GM12878 (cell line): Measurements from ENCODE around the gene CRY1. TPM values are rescaled to one million over a fixed set of nuclear protein-coding genes. Genes with fewer than 3 reads are reported as not detected.

Source experiments
- ATAC-seq: fragments of 200-7000 bp; cut with Tn5 transposase; 3 replicates; pipeline ENCODE4 v1.9.1; 2020; ENCODE audit warnings: mild to moderate bottlenecking, moderate library complexity
- BruUV-seq: library from RNA; stranded (reverse); fragments of 400-500 nt; replicated peaks from 2 replicates; lab custom pipeline; 2021; lab: Mats Ljungman, UMichigan
- CTCF ChIA-PET: fragments of 300-600 bp; sonication (Branson Sonifier 250); formaldehyde crosslinking; extraction: SDS; loops from one replicate; lab custom pipeline; 2021; ENCODE audit warnings: inconsistent platforms; lab: Yijun Ruan, JAX
- POLR2A ChIA-PET: fragments of 350-600 bp; formaldehyde crosslinking; extraction: SDS; loops from one replicate; lab custom pipeline; 2021; ENCODE audit warnings: inconsistent platforms; lab: Charles Lee
- RAD21 ChIA-PET: fragments of 300-600 bp; sonication (Branson Sonifier 250); formaldehyde crosslinking; loops from one replicate; lab custom pipeline; 2023; ENCODE audit warnings: antibody characterized with exemption; ENCODE audit not compliant: unreplicated experiment; lab: Charles Lee
- SMC1A ChIA-PET: fragments of 300-600 bp; sonication (Branson Sonifier 250); formaldehyde crosslinking; loops from one replicate; lab custom pipeline; 2023; ENCODE audit not compliant: unreplicated experiment, uncharacterized antibody; lab: Charles Lee
- DNase-seq: peaks from one replicate; pipeline ENCODE4 v3.0.0-alpha.2; 2011; ENCODE audit warnings: low read depth, low spot score
- FAIRE-seq: peaks from 3 replicates; lab custom pipeline; 2011; peaks lifted over from hg19 to GRCh38; lab: Jason Lieb, UNC
- H2AFZ ChIP-seq: 2 replicates; pipeline ENCODE4 v1.6.0; 2011; ENCODE audit warnings: low read depth, low read length, control low read depth; ENCODE audit not compliant: control insufficient read depth
- H3K27ac ChIP-seq: 2 replicates; pipeline ENCODE4 v1.5.1; 2011; ENCODE audit warnings: control low read depth; ENCODE audit not compliant: control insufficient read depth, insufficient read depth
- H3K27me3 ChIP-seq, 2 experiments: replicated peaks in 1 of 2; 2 replicates each; pipeline versions ENCODE4 v1.6.0 to v1.6.1; 2011; ENCODE audit warnings: low read length in 1 of 2; ENCODE audit not compliant: control insufficient read depth in 2 of 2, insufficient read depth in 2 of 2
- H3K36me3 ChIP-seq, 2 experiments: 2 replicates each; pipeline ENCODE4 v1.5.1; 2011; ENCODE audit warnings: low read length in 1 of 2; ENCODE audit not compliant: control insufficient read depth in 2 of 2, insufficient read depth in 2 of 2
- H3K4me1 ChIP-seq: 2 replicates; pipeline ENCODE4 v1.6.1; 2011; ENCODE audit warnings: mild to moderate bottlenecking, low read length, moderate library complexity, mixed read lengths; ENCODE audit not compliant: control insufficient read depth, insufficient read depth
- H3K4me2 ChIP-seq: 2 replicates; pipeline ENCODE4 v1.6.0; 2011; ENCODE audit warnings: control low read depth; ENCODE audit not compliant: control insufficient read depth, insufficient read depth
- H3K4me3 ChIP-seq: fragments of 200-600 bp; sonication (generic); 2 replicates; pipeline ENCODE4 v1.5.1; 2016
- H3K79me2 ChIP-seq: 2 replicates; pipeline ENCODE4 v1.6.0; 2011; ENCODE audit warnings: low read length; ENCODE audit not compliant: control insufficient read depth, insufficient read depth
- H3K9ac ChIP-seq: 2 replicates; pipeline ENCODE4 v1.8.0; 2011; ENCODE audit warnings: low read length, control low read depth, mixed read lengths; ENCODE audit not compliant: control insufficient read depth, insufficient read depth
- H3K9me3 ChIP-seq: replicated peaks from 3 replicates; pipeline ENCODE4 v1.5.1; 2011; ENCODE audit warnings: mild to moderate bottlenecking, low read length; ENCODE audit not compliant: control insufficient read depth, insufficient read depth
- H4K20me1 ChIP-seq: 2 replicates; pipeline ENCODE4 v1.6.0; 2011; ENCODE audit not compliant: control insufficient read depth, insufficient read depth
- MYB ChIP-seq: fragments of 150-350 bp; IDR thresholded peaks from 2 replicates; pipeline ENCODE4 v1.6.1; 2014; ENCODE audit warnings: mild to moderate bottlenecking, low read depth, low read length, borderline replicate concordance
- ZNF622 ChIP-seq: fragments of 450-650 bp; IDR thresholded peaks from 2 replicates; pipeline ENCODE4 v1.6.1; 2017; ENCODE audit warnings: mild to moderate bottlenecking, inconsistent platforms
- WGBS: methylation state at CpG from one replicate; pipeline ENCODE4 v1.1.6; 2016; ENCODE audit warnings: low lambda C conversion rate; ENCODE audit not compliant: insufficient replicate concordance, insufficient coverage; ENCODE audit errors: missing lambda C conversion rate; 5-methylcytosine and 5-hydroxymethylcytosine counted together
- in situ Hi-C: fragments of 300-500 bp; cut with MboI; formaldehyde crosslinking; loops from 9 replicates; pipeline ENCODE4 v1.14.3; 2018; ENCODE audit warnings: mixed read lengths
- intact Hi-C: fragments of 100-400 bp; cut with micrococcal nuclease; formaldehyde crosslinking; loops from one replicate; pipeline ENCODE4 v1.14.2; 2022; ENCODE audit not compliant: unreplicated experiment
- polyA plus RNA-seq, 11 experiments: library from polyadenylated mRNA; depleted of rRNA in 4 of 11; unstranded in 6 of 11; stranded (reverse) in 5 of 11; fragments of >200 nt; fragmentation: Nextera tagmentation in 4 of 11; fragmentation: Illumina TruSeq in 1 of 11; extraction: Ambion mirVana in 4 of 11; extraction: Trizol in 1 of 11; gene quantifications; 1 replicate in 1 of 11; 2 replicates in 10 of 11; pipeline versions ENCODE4 v1.2.1 to v1.2.3, GENCODE V29; 2011 to 2016; ENCODE audit warnings: inconsistent platforms in 2 of 11, missing spikeins in 2 of 11, low read depth in 1 of 11
- total RNA-seq, 4 experiments: library from RNA; depleted of rRNA in 3 of 4; stranded (reverse); fragments of >200 nt in 3 of 4; fragmentation: Illumina TruSeq in 1 of 4; extraction: Trizol in 1 of 4; gene quantifications; 2 replicates each; pipeline versions ENCODE4 v1.2.1 to v1.2.3, GENCODE V29; 2013 to 2021
- TF ChIP-seq, protein P1 (sequence below): fragments of 450-650 bp; IDR thresholded peaks from 2 replicates; pipeline ENCODE4 v1.6.1; 2016; ENCODE audit warnings: mild to moderate bottlenecking, moderate library complexity, borderline replicate concordance
- TF ChIP-seq, protein P2 (sequence below): fragments of 450-650 bp; IDR thresholded peaks from 2 replicates; pipeline ENCODE4 v1.6.1; 2016; ENCODE audit warnings: mild to moderate bottlenecking
- TF ChIP-seq, protein P3 (sequence below): fragments of 450-650 bp; IDR thresholded peaks from 2 replicates; pipeline ENCODE4 v1.6.1; 2016; ENCODE audit warnings: mild to moderate bottlenecking

CRY1 gene
- total and polyA plus RNA-seq, 10 of the 15 experiments (the other 5 are each of a cell fraction or from before 2014, with no cell fraction given) = 1.6 to 10.9 (median 5.4) TPM

DNA sequence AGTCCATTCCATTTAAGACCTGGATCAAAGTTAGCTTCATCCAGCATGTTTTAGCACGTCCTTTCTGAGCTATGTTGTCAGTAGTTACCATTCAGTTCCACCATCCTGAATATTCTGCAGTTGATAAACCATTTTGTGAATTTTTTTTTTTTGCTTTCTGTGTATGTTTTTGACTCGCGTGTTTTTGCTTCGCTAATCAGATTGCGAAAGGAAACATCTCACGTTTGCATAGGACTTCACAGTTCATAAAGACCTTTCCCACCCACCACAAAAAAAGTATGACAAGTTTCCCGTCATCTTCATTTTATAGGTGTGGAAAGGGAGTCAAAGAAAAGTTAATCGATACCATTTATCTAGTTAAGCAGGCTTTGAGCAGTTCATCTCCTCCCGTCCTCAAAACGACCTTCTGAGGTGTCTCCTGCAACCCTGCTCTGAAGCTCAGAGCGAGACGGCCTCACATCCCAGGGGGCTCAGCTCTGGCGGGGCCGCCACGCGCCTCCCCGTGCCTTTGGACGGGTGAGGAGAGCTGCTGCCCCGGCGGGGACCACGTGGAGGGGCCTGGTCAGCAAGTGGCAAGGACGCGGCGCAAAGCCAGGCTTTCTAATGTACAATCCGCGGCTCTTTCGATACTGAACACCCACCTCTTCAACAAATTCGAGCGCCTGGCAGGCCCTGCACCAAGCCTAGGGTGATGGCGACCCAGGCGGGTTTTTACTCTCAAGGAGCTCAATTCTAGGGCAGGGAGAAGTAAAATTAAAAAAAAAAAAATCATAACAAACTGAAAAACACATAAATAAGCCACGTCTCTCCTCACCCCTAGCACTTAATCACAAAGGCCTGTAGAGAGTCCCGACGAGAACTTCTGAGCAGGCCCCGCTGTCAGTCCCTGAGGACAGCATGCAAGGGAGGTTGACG, 138.6 kb downstream of the CRY1 start:
- RAD21 ChIA-PET = no interaction called here
- TF ChIP-seq MYB (no peak), ZNF622 (no peak)
- TF ChIP-seq, protein P1, sequence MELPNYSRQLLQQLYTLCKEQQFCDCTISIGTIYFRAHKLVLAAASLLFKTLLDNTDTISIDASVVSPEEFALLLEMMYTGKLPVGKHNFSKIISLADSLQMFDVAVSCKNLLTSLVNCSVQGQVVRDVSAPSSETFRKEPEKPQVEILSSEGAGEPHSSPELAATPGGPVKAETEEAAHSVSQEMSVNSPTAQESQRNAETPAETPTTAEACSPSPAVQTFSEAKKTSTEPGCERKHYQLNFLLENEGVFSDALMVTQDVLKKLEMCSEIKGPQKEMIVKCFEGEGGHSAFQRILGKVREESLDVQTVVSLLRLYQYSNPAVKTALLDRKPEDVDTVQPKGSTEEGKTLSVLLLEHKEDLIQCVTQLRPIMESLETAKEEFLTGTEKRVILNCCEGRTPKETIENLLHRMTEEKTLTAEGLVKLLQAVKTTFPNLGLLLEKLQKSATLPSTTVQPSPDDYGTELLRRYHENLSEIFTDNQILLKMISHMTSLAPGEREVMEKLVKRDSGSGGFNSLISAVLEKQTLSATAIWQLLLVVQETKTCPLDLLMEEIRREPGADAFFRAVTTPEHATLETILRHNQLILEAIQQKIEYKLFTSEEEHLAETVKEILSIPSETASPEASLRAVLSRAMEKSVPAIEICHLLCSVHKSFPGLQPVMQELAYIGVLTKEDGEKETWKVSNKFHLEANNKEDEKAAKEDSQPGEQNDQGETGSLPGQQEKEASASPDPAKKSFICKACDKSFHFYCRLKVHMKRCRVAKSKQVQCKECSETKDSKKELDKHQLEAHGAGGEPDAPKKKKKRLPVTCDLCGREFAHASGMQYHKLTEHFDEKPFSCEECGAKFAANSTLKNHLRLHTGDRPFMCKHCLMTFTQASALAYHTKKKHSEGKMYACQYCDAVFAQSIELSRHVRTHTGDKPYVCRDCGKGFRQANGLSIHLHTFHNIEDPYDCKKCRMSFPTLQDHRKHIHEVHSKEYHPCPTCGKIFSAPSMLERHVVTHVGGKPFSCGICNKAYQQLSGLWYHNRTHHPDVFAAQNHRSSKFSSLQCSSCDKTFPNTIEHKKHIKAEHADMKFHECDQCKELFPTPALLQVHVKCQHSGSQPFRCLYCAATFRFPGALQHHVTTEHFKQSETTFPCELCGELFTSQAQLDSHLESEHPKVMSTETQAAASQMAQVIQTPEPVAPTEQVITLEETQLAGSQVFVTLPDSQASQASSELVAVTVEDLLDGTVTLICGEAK = 0 out of 2 replicates have a peak, but pooled peaks have one; percentile 6
- TF ChIP-seq, protein P2, sequence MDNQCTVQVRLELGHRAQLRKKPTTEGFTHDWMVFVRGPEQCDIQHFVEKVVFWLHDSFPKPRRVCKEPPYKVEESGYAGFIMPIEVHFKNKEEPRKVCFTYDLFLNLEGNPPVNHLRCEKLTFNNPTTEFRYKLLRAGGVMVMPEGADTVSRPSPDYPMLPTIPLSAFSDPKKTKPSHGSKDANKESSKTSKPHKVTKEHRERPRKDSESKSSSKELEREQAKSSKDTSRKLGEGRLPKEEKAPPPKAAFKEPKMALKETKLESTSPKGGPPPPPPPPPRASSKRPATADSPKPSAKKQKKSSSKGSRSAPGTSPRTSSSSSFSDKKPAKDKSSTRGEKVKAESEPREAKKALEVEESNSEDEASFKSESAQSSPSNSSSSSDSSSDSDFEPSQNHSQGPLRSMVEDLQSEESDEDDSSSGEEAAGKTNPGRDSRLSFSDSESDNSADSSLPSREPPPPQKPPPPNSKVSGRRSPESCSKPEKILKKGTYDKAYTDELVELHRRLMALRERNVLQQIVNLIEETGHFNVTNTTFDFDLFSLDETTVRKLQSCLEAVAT = peak; percentile 86
- TF ChIP-seq, protein P3, sequence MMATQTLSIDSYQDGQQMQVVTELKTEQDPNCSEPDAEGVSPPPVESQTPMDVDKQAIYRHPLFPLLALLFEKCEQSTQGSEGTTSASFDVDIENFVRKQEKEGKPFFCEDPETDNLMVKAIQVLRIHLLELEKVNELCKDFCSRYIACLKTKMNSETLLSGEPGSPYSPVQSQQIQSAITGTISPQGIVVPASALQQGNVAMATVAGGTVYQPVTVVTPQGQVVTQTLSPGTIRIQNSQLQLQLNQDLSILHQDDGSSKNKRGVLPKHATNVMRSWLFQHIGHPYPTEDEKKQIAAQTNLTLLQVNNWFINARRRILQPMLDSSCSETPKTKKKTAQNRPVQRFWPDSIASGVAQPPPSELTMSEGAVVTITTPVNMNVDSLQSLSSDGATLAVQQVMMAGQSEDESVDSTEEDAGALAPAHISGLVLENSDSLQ = 0 out of 2 replicates have a peak, but pooled peaks have one; percentile 26
- H3K4me2 ChIP-seq = peak overlapping the region; percentile 49
- POLR2A ChIA-PET = interaction anchor here (1.1 to 2.0 kb wide), 2 partner anchors 23 to 32 kb away, joined by 3 to 12 read pairs; partner anchors contain the start of gene MTERF2
- in situ Hi-C loops (no loop called here), intact Hi-C loops (no loop called here)
- peak overlapping the region; percentile 70; the same call in 1 of the 2 replicates for H3K4me3 ChIP-seq
- SMC1A ChIA-PET = interaction anchor here (0.6 to 2.2 kb wide), 6 partner anchors 32 to 614 kb away, joined by 3 to 8 read pairs (median 3); partner anchors contain the start of gene MTERF2
- H2AFZ ChIP-seq = peak overlapping the region; percentile 95
- WGBS = 78% methylated on average over 36 of the region's 36 CpGs
- ATAC-seq = peak; percentile 15
- TSS peak; percentile 93 for BruUV-seq
- CTCF ChIA-PET = interaction anchor here (1.0 to 2.0 kb wide), 3 partner anchors 15 to 29 kb away, joined by 3 to 6 read pairs (median 3); no protein-coding TSS in a partner anchor
- no peak for DNase-seq
- H3K79me2 ChIP-seq = peaks cover 35% of the 10 kb centered on the region
- H3K9ac ChIP-seq = peak overlapping the region; percentile 28; the same call in 1 of the 2 replicates
- peaks cover 4% of the 10 kb centered on the region; the same call in 1 of the 2 replicates for H3K4me1 ChIP-seq
- no peaks in the 10 kb centered on the region for H3K36me3 ChIP-seq
- H4K20me1 ChIP-seq = no peaks in the 10 kb centered on the region
- no peaks in the 10 kb centered on the region for H3K9me3 ChIP-seq
- FAIRE-seq = no peak
- H3K27me3 ChIP-seq = no peaks in the 10 kb centered on the region
- peak overlapping the region; percentile 40; the same call in 1 of the 2 replicates for H3K27ac ChIP-seq
